Body of pancreas (tissue), 4 donors: Measurements from ENCODE around the gene C10orf95. TPM values are rescaled to one million over a fixed set of nuclear protein-coding genes. Genes with fewer than 3 reads are reported as not detected.

Experiments used
- ATAC-seq: fragments of 150-250 bp; one replicate; pipeline ENCODE4 v1.9.1; 2016
- DNase-seq, 4 donors: peaks; one replicate each; pipeline ENCODE4 v3.0.0-alpha.2; 2019
- H3K27ac ChIP-seq, 4 donors: fragments of 200-600 bp; sonication (generic); 1 replicate in 3 of 4; 2 replicates in 1 of 4; pipeline versions ENCODE4 v1.5.1 to v1.6.1; 2016 to 2019; ENCODE audit warnings: mild to moderate bottlenecking in 1 of 4, mixed read lengths in 1 of 4, moderate library complexity in 1 of 4
- H3K27me3 ChIP-seq, 2 donors: fragments of 200-600 bp; sonication (generic); one replicate each; pipeline ENCODE4 v1.6.0; 2016; ENCODE audit warnings: mild to moderate bottlenecking in 1 of 2
- H3K36me3 ChIP-seq, 2 donors: fragments of 200-600 bp; sonication (generic); replicated peaks in 1 of 2; 2 replicates each; pipeline ENCODE4 v1.5.1; 2016; ENCODE audit warnings: low read depth in 2 of 2; ENCODE audit not compliant: insufficient read depth in 1 of 2
- H3K4me1 ChIP-seq: fragments of 200-600 bp; sonication (generic); one replicate; pipeline ENCODE4 v1.6.0; 2016
- H3K4me3 ChIP-seq, 2 donors: fragments of 200-600 bp; sonication (generic); 1 replicate in 1 of 2; 2 replicates in 1 of 2; pipeline ENCODE4 v1.5.1; 2016 to 2019
- H3K9me3 ChIP-seq, 3 donors: fragments of 200-600 bp; sonication (generic); 1 replicate in 2 of 3; 2 replicates in 1 of 3; pipeline ENCODE4 v1.5.1; 2016
- POLR2A ChIP-seq, 3 donors: fragments of 450-650 bp; IDR thresholded peaks; one replicate each; pipeline ENCODE4 v1.6.1; 2016; ENCODE audit warnings: antibody characterized with exemption in 3 of 3, mild to moderate bottlenecking in 2 of 3
- WGBS, 2 donors: methylation state at CpG; one replicate each; pipeline ENCODE4 v1.1.5; 2017; 5-methylcytosine and 5-hydroxymethylcytosine counted together
- intact Hi-C: fragments of 100-400 bp; cut with DNase I; formaldehyde crosslinking; loops from one replicate; pipeline ENCODE4 v1.15.1; 2023
- total RNA-seq, 2 donors: library from RNA; depleted of rRNA; stranded (reverse); fragments of >200 nt; gene quantifications; one replicate each; pipeline ENCODE4 v1.1.0, GENCODE V29; 2016
- TF ChIP-seq, protein P1 (sequence below), 7 experiments: fragments of 450-650 bp in 4 of 7; fragments of 200-600 bp in 3 of 7; sonication (generic) in 3 of 7; IDR thresholded peaks; one replicate each; pipeline ENCODE4 v1.5.1; 2016 to 2019; ENCODE audit warnings: antibody characterized with exemption in 7 of 7

Gene C10orf95
- total RNA-seq, 2 donors from 2014 or later: 0.66 to 4.2 TPM

DNA sequence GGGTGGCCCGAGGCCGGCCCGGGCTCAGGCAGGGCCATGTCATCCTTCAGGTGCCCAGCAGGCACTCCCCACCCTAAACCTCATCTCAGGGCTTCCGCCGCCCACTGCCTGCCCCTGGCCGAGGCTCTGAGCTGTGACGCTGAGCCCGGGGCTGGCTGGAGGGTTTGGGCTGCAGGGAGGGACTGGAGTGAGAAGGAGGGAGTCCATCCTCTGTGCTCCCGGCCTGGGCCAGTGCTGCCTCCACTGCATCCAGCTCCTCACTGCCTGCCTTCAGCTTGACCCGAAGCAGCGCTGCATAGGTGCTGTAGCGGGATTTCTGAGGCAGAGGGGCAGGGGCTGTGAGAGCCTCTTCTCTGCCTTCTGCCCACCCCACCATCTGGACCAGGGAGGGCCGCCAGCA lies 48.2 kb downstream of the C10orf95 start:
- Histone ChIP-seq H3K27me3 (no peaks in the 10 kb centered on the region), H3K4me3 (no peak overlapping the region), H3K27ac (no peak overlapping the region), H3K36me3 (peaks cover 0 to 7% of the 10 kb centered on the region in 2 donors), H3K4me1 (peaks cover 21% of the 10 kb centered on the region), H3K9me3 (no peaks in the 10 kb centered on the region)
- DNase-seq (no peak), ATAC-seq (no peak)
- WGBS, 2 donors: 80 to 87% methylated on average over 1 to 12 of the region's 13 CpGs
- intact Hi-C loops: no loop called here
- TF ChIP-seq, protein P1, sequence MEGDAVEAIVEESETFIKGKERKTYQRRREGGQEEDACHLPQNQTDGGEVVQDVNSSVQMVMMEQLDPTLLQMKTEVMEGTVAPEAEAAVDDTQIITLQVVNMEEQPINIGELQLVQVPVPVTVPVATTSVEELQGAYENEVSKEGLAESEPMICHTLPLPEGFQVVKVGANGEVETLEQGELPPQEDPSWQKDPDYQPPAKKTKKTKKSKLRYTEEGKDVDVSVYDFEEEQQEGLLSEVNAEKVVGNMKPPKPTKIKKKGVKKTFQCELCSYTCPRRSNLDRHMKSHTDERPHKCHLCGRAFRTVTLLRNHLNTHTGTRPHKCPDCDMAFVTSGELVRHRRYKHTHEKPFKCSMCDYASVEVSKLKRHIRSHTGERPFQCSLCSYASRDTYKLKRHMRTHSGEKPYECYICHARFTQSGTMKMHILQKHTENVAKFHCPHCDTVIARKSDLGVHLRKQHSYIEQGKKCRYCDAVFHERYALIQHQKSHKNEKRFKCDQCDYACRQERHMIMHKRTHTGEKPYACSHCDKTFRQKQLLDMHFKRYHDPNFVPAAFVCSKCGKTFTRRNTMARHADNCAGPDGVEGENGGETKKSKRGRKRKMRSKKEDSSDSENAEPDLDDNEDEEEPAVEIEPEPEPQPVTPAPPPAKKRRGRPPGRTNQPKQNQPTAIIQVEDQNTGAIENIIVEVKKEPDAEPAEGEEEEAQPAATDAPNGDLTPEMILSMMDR (IDR thresholded peaks at IDR 0.05): no peak
- no peak for TF ChIP-seq POLR2A (IDR thresholded peaks at IDR 0.05)

DNA sequence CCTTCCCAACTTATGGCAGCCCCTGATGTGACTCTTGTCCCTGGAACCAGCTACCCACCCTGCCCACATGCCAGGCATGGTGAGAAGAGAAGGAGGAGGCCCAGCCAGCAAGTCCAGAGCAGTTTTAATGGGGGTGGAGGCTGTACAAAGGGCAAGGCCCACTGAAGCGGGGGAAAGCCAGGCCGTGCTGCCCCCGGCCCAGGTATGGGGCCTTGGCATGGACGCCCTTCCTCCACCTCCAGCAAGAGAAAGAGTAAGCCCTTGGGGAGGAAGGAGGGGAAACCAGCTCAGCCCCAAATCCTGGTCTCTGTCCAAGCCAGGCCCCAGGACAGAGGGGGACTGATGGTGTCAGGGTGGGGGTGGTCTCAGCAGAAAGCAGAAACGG lies 48.8 kb downstream of the C10orf95 start:
- H3K9me3 ChIP-seq: no peaks in the 10 kb centered on the region
- H3K4me3 ChIP-seq: no peak overlapping the region
- 85 to 90% methylated on average over 4 to 5 of the region's 5 CpGs for WGBS, 2 donors
- DNase-seq (no peak), ATAC-seq (no peak)
- H3K27ac ChIP-seq: no peak overlapping the region
- intact Hi-C loops: no loop called here
- H3K27me3 ChIP-seq: no peaks in the 10 kb centered on the region
- TF ChIP-seq, protein P1 (IDR thresholded peaks at IDR 0.05): no peak
- peaks cover 25% of the 10 kb centered on the region for H3K4me1 ChIP-seq
- peaks cover 0 to 7% of the 10 kb centered on the region in 2 donors for H3K36me3 ChIP-seq

DNA sequence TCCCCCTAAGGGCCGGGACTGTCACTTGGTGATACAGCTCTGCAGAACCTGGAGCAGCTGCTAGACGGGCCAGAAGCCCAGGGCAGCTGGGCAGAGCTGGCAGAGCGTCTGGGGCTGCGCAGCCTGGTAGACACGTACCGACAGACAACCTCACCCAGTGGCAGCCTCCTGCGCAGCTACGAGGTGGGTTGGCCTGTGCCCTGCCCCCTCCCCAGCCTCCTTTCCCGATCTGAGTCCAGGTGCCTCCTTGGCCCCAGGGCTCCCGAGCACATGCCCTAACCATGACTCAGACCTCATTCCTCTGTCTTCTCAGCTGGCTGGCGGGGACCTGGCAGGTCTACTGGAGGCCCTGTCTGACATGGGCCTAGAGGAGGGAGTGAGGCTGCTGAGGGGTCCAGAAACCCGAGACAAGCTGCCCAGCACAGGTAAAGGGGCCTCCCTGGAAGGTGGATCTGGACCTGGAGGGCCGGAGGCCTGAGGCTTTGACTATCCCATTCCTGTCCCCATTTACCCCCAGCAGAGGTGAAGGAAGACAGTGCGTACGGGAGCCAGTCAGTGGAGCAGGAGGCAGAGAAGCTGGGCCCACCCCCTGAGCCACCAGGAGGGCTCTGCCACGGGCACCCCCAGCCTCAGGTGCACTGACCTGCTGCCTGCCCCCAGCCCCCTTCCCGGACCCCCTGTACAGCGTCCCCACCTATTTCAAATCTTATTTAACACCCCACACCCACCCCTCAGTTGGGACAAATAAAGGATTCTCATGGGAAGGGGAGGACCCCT lies 49.4 kb downstream of the C10orf95 start:
- intact Hi-C loops: no loop called here
- ATAC-seq: no peak
- TF ChIP-seq, protein P1 (IDR thresholded peaks at IDR 0.05): no peak
- TF ChIP-seq POLR2A (IDR thresholded peaks at IDR 0.05): no peak
- no peaks in the 10 kb centered on the region for H3K9me3 ChIP-seq
- no peak overlapping the region for H3K4me3 ChIP-seq
- H3K36me3 ChIP-seq: peaks cover 0 to 7% of the 10 kb centered on the region in 2 donors
- peaks cover 28% of the 10 kb centered on the region for H3K4me1 ChIP-seq
- H3K27me3 ChIP-seq: no peaks in the 10 kb centered on the region
- 80 to 84% methylated on average over 5 to 18 of the region's 18 CpGs for WGBS, 2 donors
- no peak overlapping the region for H3K27ac ChIP-seq
- DNase-seq: no peak

DNA sequence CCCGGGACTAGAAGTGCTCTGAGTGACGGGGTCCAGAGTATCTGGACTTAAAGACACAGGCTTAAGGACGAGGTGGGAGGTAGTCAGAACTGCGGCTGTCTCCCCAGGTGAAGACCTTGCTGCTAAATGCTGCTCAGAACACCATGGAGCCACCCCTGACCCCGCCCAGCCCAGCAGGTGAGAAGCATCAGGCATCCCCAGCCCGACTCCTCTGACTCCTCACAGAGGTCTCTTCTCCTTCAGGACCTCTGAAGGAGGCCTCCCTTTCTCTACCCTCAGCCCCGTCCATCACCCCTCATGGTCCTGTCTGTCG lies 50.0 kb downstream of the C10orf95 start:
- Histone ChIP-seq H3K27ac (no peak overlapping the region), H3K4me3 (no peak overlapping the region), H3K27me3 (no peaks in the 10 kb centered on the region), H3K4me1 (peaks cover 35% of the 10 kb centered on the region), H3K9me3 (no peaks in the 10 kb centered on the region), H3K36me3 (peaks cover 0 to 7% of the 10 kb centered on the region in 2 donors)
- TF ChIP-seq, protein P1 (IDR thresholded peaks at IDR 0.05): no peak
- no peak for TF ChIP-seq POLR2A (IDR thresholded peaks at IDR 0.05)
- no peak for ATAC-seq
- WGBS, 2 donors: 82 to 83% methylated on average over 8 of the region's 8 CpGs
- DNase-seq: no peak
- intact Hi-C loops: no loop called here
